DND-41 (cell line): ENCODE measurements around the gene DYNC1I1.

Experiments
- ATAC-seq: fragments of 200-7000 bp; cut with Tn5 transposase; 3 replicates; pipeline ENCODE4 v1.9.1; 2021; ENCODE audit warnings: low read depth; ENCODE audit not compliant: insufficient read depth
- DNase-seq: peaks from one replicate; pipeline ENCODE4 v3.0.0-alpha.2; 2020
- H2AFZ ChIP-seq: 2 replicates; pipeline ENCODE4 v1.6.0; 2012; ENCODE audit warnings: low read depth, low read length
- H3K27ac ChIP-seq: 2 replicates; pipeline ENCODE4 v1.5.1; 2012; ENCODE audit warnings: low read length, inconsistent platforms
- H3K27me3 ChIP-seq: fragments of 200-600 bp; sonication (generic); 2 replicates; pipeline ENCODE4 v1.6.0; 2012; ENCODE audit warnings: low read length, mild to moderate bottlenecking, inconsistent platforms; ENCODE audit not compliant: insufficient read depth, poor library complexity
- H3K36me3 ChIP-seq: 2 replicates; pipeline ENCODE4 v1.5.1; 2012; ENCODE audit warnings: low read length, inconsistent platforms; ENCODE audit not compliant: insufficient read depth
- H3K4me1 ChIP-seq: 2 replicates; pipeline ENCODE4 v1.5.1; 2012; ENCODE audit warnings: mild to moderate bottlenecking, low read length; ENCODE audit not compliant: insufficient read depth
- H3K4me2 ChIP-seq: 2 replicates; pipeline ENCODE4 v1.6.0; 2012; ENCODE audit warnings: mild to moderate bottlenecking, moderate library complexity, low read length, inconsistent platforms; ENCODE audit not compliant: insufficient read depth
- H3K4me3 ChIP-seq, 2 experiments: fragments of 200-600 bp in 1 of 2; shearing (Covaris generic) in 1 of 2; 2 replicates each; pipeline ENCODE4 v1.5.1; 2012 to 2016; ENCODE audit warnings: inconsistent platforms in 2 of 2, low read length in 2 of 2, mild to moderate bottlenecking in 2 of 2, low read depth in 1 of 2, moderate library complexity in 1 of 2
- H3K79me2 ChIP-seq: 2 replicates; pipeline ENCODE4 v1.6.0; 2012; ENCODE audit warnings: low read length, inconsistent platforms; ENCODE audit not compliant: insufficient read depth
- H3K9ac ChIP-seq: 2 replicates; pipeline ENCODE4 v1.6.0; 2012; ENCODE audit warnings: low read depth, mild to moderate bottlenecking, inconsistent platforms, low read length, moderate library complexity
- H3K9me3 ChIP-seq: 2 replicates; pipeline ENCODE4 v1.5.1; 2012; ENCODE audit warnings: low read length, moderate library complexity, mild to moderate bottlenecking, inconsistent platforms; ENCODE audit not compliant: insufficient read depth, severe bottlenecking
- H4K20me1 ChIP-seq: 2 replicates; pipeline ENCODE4 v1.6.0; 2012; ENCODE audit warnings: low read length; ENCODE audit not compliant: insufficient read depth
- EZH2 ChIP-seq: IDR thresholded peaks from 3 replicates; pipeline ENCODE4 v1.6.1; 2012; ENCODE audit warnings: borderline replicate concordance, low read depth, mild to moderate bottlenecking, moderate library complexity, low read length, inconsistent platforms; ENCODE audit not compliant: severe bottlenecking
- TF ChIP-seq, protein P1 (sequence below): IDR thresholded peaks from 2 replicates; pipeline ENCODE4 v1.5.1; 2012; ENCODE audit warnings: borderline replicate concordance, low read length, moderate library complexity, mild to moderate bottlenecking; ENCODE audit not compliant: poor library complexity, severe bottlenecking; ENCODE audit errors: extremely low read depth

Gene DYNC1I1

DNA sequence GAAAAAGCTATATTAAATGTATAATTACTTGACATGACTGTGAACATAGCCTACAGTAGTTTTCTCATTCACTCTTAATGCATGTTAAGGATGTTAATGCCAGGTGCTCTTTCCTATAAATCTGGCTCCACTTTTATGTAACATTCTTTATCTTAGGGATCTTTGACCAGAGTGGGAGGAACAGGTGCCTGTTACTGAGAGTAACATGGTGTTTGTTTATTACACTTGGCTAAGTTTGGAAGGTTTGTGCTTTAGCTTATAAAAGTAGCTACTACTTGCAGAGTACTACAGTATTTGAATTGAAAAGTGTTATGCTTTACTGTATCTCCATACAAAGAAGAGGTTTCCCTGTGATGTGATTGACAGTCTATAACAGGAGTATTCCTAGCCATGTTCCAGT lies 183.4 kb downstream of the DYNC1I1 start:
- no peaks in the 10 kb centered on the region for H3K36me3 ChIP-seq
- TF ChIP-seq, protein P1, sequence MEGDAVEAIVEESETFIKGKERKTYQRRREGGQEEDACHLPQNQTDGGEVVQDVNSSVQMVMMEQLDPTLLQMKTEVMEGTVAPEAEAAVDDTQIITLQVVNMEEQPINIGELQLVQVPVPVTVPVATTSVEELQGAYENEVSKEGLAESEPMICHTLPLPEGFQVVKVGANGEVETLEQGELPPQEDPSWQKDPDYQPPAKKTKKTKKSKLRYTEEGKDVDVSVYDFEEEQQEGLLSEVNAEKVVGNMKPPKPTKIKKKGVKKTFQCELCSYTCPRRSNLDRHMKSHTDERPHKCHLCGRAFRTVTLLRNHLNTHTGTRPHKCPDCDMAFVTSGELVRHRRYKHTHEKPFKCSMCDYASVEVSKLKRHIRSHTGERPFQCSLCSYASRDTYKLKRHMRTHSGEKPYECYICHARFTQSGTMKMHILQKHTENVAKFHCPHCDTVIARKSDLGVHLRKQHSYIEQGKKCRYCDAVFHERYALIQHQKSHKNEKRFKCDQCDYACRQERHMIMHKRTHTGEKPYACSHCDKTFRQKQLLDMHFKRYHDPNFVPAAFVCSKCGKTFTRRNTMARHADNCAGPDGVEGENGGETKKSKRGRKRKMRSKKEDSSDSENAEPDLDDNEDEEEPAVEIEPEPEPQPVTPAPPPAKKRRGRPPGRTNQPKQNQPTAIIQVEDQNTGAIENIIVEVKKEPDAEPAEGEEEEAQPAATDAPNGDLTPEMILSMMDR = no peak
- TF ChIP-seq EZH2 = no peak
- no peaks in the 10 kb centered on the region for H4K20me1 ChIP-seq
- H3K27me3 ChIP-seq = peaks cover 2% of the 10 kb centered on the region
- H3K4me1 ChIP-seq = no peaks in the 10 kb centered on the region
- no peak overlapping the region for H3K9ac ChIP-seq
- H2AFZ ChIP-seq = no peak overlapping the region
- H3K4me2 ChIP-seq = no peak overlapping the region
- no peaks in the 10 kb centered on the region for H3K9me3 ChIP-seq
- DNase-seq (no peak), ATAC-seq (no peak)
- H3K4me3 ChIP-seq = no peak overlapping the region
- no peaks in the 10 kb centered on the region for H3K79me2 ChIP-seq
- no peak overlapping the region for H3K27ac ChIP-seq

DNA sequence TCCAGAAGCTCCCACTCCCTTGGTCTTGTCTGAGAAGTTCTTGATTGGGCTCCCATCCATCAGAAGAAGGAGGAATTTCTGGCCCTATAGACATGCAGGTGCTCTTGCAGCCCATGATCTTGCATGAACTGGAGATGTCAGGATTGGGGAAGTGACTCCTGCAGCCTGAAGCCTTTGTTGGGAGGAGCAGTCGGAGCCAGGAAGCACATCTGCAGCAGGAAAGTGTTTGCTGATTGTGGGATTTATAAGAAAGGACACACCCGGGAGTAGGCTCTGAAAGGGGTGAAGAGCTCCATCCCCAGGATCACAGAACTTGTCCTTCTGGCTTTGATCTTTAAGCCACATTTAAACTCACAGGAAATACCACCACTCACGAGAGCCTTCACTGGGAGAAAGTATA lies 185.2 kb downstream of the DYNC1I1 start:
- DNase-seq = no peak

DNA sequence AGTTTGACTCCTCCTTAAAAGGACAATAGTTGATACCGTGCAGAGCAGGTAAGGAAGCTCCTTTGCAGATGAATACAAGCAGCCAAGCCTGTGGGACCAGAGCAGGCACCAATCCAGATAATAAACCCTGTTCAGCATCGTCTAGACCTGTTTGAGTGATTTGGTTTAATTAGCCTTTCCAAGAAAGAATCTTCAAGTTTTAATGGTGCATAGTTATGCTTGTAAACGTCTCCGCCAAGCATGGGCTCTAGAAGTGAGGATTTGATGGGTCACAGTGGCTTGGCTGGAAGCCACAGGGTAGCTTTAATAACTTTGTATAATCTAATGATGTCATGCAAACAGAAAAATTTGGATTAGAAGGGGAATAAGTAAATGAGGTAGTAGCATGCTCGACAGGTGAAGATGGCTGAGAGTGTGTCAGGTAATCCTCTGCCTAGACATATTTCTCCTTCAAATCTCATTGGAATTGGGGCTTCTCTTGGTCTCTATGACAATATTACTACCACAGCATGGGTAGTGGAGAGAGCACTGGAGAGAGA lies 188.4 kb downstream of the DYNC1I1 start:
- DNase-seq = no peak
- no peaks in the 10 kb centered on the region for H3K36me3 ChIP-seq
- no peak overlapping the region for H3K27ac ChIP-seq
- ATAC-seq = no peak
- no peak overlapping the region for H3K9ac ChIP-seq
- H3K79me2 ChIP-seq = no peaks in the 10 kb centered on the region
- H3K4me3 ChIP-seq = no peak overlapping the region
- no peaks in the 10 kb centered on the region for H3K4me1 ChIP-seq
- no peak overlapping the region for H3K4me2 ChIP-seq
- H2AFZ ChIP-seq = no peak overlapping the region
- no peaks in the 10 kb centered on the region for H3K27me3 ChIP-seq
- H4K20me1 ChIP-seq = no peaks in the 10 kb centered on the region
- no peaks in the 10 kb centered on the region for H3K9me3 ChIP-seq
- TF ChIP-seq, protein P1 = no peak
- TF ChIP-seq EZH2 = no peak

More for the DNA sequence above, 185.2 kb downstream of the DYNC1I1 start:
- ATAC-seq = no peak
- Histone ChIP-seq H3K27me3 (peaks cover 2% of the 10 kb centered on the region), H3K79me2 (no peaks in the 10 kb centered on the region), H3K9me3 (no peaks in the 10 kb centered on the region), H4K20me1 (no peaks in the 10 kb centered on the region), H2AFZ (no peak overlapping the region), H3K9ac (no peak overlapping the region), H3K36me3 (no peaks in the 10 kb centered on the region), H3K4me3 (no peak overlapping the region), H3K4me1 (no peaks in the 10 kb centered on the region), H3K4me2 (no peak overlapping the region), H3K27ac (no peak overlapping the region)
- TF ChIP-seq EZH2 = no peak
- TF ChIP-seq, protein P1 = no peak
